Mammary epithelial cell (primary cell): ENCODE results near the gene BSPRY.

Experiments used
- EZH2 ChIP-seq: IDR thresholded peaks from 2 replicates; pipeline ENCODE4 v1.6.1; 2012; ENCODE audit warnings: low read length, inconsistent platforms, borderline replicate concordance
- TF ChIP-seq, protein P1 (sequence below), 2 donors: IDR thresholded peaks in 1 of 2; conservative IDR thresholded peaks in 1 of 2; 2 replicates each; pipeline ENCODE4 v1.5.1; 2011 to 2012; ENCODE audit warnings: inconsistent platforms in 2 of 2, low read length in 2 of 2, mild to moderate bottlenecking in 2 of 2, control low read depth in 1 of 2, low read depth in 1 of 2; ENCODE audit not compliant: insufficient read depth in 1 of 2; ENCODE audit errors: extremely low read depth in 1 of 2

DNA sequence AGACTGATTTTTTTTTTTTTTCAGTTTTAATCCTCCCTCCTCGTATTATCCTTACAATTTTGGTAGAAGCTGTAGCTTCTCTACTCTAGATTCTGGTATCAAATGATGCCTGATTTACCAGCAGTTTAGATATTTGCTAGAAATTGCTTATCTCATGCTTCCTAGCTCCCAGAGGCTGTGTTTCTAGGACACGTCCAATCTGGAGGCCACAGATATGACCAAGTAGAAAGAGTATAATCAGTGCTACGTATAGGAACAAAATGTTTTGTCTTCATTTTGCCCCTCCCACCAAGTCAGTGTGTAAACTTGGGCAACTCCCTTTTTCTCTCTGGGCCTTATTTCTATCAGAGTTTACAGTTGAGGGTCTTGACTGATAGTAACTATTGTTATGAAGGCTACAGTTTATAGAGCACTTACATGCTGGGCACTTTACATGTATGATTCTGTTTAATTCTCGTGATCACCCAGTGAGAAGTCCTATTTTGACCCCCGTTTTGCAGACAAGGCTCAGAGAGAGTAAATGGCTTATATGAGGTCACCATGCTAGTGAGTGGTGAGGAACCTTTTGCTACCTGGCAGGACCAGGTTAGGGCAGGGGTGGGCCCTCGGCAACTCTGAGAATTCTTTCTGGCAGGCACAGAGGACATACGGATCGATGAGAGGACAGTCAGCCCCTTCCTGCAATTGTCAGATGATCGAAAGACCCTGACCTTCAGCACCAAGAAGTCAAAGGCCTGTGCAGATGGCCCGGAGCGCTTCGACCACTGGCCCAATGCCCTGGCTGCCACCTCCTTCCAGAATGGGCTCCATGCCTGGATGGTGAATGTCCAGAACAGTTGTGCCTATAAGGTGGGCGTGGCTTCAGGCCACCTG is 19.9 kb downstream of the BSPRY start:
- TF ChIP-seq, protein P1, sequence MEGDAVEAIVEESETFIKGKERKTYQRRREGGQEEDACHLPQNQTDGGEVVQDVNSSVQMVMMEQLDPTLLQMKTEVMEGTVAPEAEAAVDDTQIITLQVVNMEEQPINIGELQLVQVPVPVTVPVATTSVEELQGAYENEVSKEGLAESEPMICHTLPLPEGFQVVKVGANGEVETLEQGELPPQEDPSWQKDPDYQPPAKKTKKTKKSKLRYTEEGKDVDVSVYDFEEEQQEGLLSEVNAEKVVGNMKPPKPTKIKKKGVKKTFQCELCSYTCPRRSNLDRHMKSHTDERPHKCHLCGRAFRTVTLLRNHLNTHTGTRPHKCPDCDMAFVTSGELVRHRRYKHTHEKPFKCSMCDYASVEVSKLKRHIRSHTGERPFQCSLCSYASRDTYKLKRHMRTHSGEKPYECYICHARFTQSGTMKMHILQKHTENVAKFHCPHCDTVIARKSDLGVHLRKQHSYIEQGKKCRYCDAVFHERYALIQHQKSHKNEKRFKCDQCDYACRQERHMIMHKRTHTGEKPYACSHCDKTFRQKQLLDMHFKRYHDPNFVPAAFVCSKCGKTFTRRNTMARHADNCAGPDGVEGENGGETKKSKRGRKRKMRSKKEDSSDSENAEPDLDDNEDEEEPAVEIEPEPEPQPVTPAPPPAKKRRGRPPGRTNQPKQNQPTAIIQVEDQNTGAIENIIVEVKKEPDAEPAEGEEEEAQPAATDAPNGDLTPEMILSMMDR (conservative IDR thresholded peaks at IDR 0.05 in 1 of 2, IDR thresholded peaks at IDR 0.05 in 1 of 2; ENCODE audit: extremely low read depth in 1 of 2, insufficient read depth in 1 of 2, low read depth in 1 of 2, low read length in 2 of 2) = no peak
- no peak for TF ChIP-seq EZH2
